Measurements from ENCODE around the gene NUDT14.

Gene NUDT14

DNA sequence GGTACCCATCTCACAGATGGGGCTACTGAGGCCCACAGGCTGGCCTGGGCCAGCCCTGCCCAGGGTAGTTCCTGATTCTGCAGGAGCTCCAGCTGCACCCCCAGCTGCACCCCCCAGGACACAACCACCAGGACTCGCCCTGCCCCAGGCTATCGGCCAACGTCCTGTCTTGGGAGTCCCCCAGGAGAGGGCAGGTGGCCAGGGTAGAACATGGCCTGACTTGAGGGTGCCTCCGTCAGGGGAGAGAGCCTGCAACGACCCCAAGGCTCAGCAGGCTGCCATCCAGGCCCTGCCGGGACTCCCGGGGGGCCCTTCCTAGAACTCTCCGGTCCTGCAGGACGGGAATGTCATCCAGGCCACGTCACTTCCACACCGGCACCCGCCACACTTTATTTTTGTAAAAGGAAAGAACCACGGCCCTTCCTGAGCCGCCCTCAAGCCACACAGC, 28.3 kb downstream of the NUDT14 start:
- POLR2A ChIA-PET = no interaction called here
- H3K36me3 ChIP-seq (ENCODE audit: control insufficient read depth in 4 of 4, insufficient read depth in 4 of 4, low read length in 3 of 4) = no peaks in the 10 kb centered on the region
- no peaks in the 10 kb centered on the region for H3K9me3 ChIP-seq (ENCODE audit: control extremely low read depth in 1 of 5, control insufficient read depth in 4 of 5, insufficient read depth in 2 of 5, low read depth in 1 of 5, low read length in 4 of 5)
- WGBS (ENCODE audit: insufficient coverage) = 82% methylated on average over 4 of the region's 14 CpGs
- H3K4me1 ChIP-seq (ENCODE audit: control extremely low read depth in 1 of 4, control insufficient read depth in 4 of 4, insufficient read depth in 4 of 4, low read length in 3 of 4) = peaks cover 0 to 7% (median 4%) of the 10 kb centered on the region in 4 experiments
- DNase-seq = no peak
- H3K4me3 ChIP-seq (ENCODE audit: control insufficient read depth in 1 of 7, extremely low read depth in 1 of 7, insufficient read depth in 4 of 7, low read depth in 2 of 7, low read length in 6 of 7) = no peak overlapping the region
- no peaks in the 10 kb centered on the region for H3K27me3 ChIP-seq (replicated peaks in 2 of 5; ENCODE audit: control insufficient read depth in 4 of 5, insufficient read depth in 5 of 5, low read length in 4 of 5)
- CTCF ChIA-PET = interaction anchor here (0.6 to 1.3 kb wide), 2 partner anchors 12 to 89 kb away, joined by 3 read pairs; no protein-coding TSS in a partner anchor
- H3K27ac ChIP-seq (ENCODE audit: insufficient read depth in 1 of 2, low read depth in 1 of 2, low read length in 2 of 2, poor library complexity in 1 of 2, severe bottlenecking in 2 of 2) = no peak overlapping the region

DNA sequence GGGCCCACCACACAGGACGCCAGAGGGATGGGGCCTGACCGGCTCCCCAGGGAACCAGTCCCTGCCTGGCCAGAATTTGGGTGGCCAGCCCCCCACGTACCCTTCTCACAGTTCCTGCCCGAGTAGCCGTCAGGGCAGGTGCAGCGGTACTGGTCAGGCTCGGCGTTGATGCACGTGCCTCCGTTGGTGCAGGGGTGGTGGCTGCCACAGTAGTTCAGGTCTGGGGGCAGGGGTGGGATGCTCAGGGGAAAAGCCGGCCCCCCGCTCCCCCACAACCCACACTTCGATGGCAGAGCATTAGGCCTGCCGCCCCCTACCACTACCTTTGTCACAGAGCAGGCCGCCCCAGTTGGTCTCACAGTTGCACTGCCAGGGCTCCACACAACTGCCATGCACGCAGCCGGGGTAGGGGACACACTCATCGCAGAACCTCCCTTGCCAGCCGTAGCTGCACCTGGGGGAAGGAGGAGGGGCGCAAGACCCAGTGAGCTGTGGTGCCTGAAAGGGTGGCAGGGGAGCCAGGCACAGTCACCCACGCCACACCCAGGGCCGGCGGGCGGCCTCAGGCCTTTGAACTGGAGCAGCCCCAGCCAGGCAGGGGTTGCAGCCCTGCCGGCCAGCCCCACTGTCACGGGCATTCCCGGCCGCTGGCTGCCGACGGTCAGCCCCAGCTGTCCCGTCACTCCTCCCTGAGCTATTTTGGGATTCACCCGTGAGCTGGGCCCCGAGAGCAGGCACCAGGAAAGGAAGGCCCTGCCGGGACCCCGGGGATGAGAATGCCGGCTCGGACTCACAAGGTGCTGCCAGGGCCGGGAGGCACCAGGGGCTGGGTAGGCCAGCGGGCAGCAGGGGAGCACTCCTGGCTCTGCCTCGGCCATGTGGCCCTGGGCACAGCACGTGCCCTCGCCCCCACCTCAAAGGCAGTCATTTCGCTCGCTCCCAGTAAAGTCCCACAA, 29.0 kb downstream of the NUDT14 start:
- H3K27me3 ChIP-seq (replicated peaks in 2 of 5; ENCODE audit: control insufficient read depth in 4 of 5, insufficient read depth in 5 of 5, low read length in 4 of 5) = no peaks in the 10 kb centered on the region
- POLR2A ChIA-PET = interaction anchor here (0.7 kb wide), 1 partner anchor 71 kb away, joined by 3 read pairs; no protein-coding TSS in a partner anchor
- no peak for DNase-seq
- CTCF ChIA-PET = interaction anchor here (1.3 kb wide), 1 partner anchor 13 kb away, joined by 3 read pairs; no protein-coding TSS in a partner anchor
- H3K9me3 ChIP-seq (ENCODE audit: control extremely low read depth in 1 of 5, control insufficient read depth in 4 of 5, insufficient read depth in 2 of 5, low read depth in 1 of 5, low read length in 4 of 5) = no peaks in the 10 kb centered on the region
- no peaks in the 10 kb centered on the region for H3K36me3 ChIP-seq (ENCODE audit: control insufficient read depth in 4 of 4, insufficient read depth in 4 of 4, low read length in 3 of 4)
- no peak overlapping the region for H3K27ac ChIP-seq (ENCODE audit: insufficient read depth in 1 of 2, low read depth in 1 of 2, low read length in 2 of 2, poor library complexity in 1 of 2, severe bottlenecking in 2 of 2)
- H3K4me3 ChIP-seq (ENCODE audit: control insufficient read depth in 1 of 7, extremely low read depth in 1 of 7, insufficient read depth in 4 of 7, low read depth in 2 of 7, low read length in 6 of 7) = no peak overlapping the region
- whole genome bisulfite sequencing (ENCODE audit: insufficient coverage) = 96% methylated on average over 36 of the region's 44 CpGs
- peaks cover 0 to 7% (median 4%) of the 10 kb centered on the region in 4 experiments for H3K4me1 ChIP-seq (ENCODE audit: control extremely low read depth in 1 of 4, control insufficient read depth in 4 of 4, insufficient read depth in 4 of 4, low read length in 3 of 4)

DNA sequence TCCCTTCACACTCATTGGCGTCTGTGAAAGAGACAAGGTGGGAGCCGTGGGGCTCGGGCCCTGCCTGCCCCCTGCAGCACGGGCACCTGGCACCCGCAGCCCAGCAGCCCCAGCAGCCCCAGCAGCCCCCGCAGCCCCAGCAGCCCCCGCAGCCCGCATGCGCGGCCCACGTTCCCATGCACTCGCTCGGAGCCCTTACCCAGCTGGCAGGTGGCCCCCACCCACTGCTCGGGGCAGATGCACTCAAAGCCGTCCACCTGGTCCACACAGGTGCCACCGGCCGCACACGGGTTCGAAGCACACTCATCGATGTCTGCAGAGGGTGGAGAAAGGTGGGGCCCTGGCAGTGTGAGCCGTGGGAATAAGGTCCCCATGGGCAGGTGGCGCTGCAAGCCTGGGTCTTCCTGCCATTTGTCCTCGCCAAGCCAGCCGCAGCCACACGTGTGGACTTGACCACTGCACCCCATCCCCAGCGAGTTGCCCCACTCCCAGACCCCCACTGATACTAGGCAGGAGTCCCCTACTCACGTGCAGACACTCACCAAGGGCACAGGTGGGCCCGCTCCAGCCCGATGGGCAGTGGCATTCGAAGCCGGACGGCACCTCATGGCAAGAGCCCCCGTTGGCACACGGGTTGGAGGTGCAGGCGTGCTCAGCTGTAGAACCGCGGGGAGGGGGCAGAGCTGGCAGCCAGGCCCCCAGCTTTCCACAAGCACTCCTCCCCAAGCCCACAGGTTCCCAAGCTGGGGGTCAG, 29.9 kb downstream of the NUDT14 start:
- CTCF ChIA-PET = no interaction called here
- H3K4me1 ChIP-seq (ENCODE audit: control extremely low read depth in 1 of 4, control insufficient read depth in 4 of 4, insufficient read depth in 4 of 4, low read length in 3 of 4) = peaks cover 0 to 7% (median 4%) of the 10 kb centered on the region in 4 experiments
- WGBS (ENCODE audit: insufficient coverage) = 91% methylated on average over 28 of the region's 37 CpGs

DNA sequence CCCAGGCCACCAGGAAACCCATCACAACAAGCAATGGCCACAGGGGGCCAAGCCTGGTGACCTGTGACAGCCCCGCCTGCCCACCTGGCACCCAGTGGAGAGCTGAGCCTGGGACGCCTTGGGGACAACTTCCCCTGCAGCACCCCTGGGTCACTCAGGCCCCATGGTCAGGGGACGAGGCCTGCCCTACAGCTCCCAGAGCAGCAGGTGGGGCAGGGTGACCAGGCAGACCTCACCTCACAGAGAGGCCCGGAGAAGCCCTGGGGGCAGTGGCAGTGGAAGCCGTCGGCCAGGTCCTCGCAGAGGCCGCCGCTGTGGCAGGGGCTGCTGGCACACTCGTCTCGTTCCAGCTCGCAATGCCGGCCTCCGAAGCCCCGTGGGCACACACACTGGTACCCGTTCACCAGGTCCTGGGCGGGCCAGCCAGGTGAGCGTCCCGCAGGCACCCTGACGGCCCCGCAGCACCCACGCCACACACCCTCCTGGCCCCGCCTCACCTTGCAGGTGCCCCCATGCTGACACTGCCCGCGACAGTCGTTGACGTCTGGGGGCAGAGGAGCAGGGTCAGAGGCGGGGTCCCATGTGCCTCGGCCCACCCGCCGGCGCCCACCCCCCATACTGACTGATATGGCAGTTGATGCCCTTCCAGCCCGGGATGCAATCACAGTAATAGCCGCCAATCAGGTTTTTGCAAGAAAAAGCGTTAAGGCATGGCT, 30.6 kb downstream of the NUDT14 start:
- ChIA-PET CTCF (no interaction called here), POLR2A (no interaction called here)
- H3K4me1 ChIP-seq (ENCODE audit: control extremely low read depth in 1 of 4, control insufficient read depth in 4 of 4, insufficient read depth in 4 of 4, low read length in 3 of 4) = peaks cover 0 to 7% (median 4%) of the 10 kb centered on the region in 4 experiments
- no peaks in the 10 kb centered on the region for H3K9me3 ChIP-seq (ENCODE audit: control extremely low read depth in 1 of 5, control insufficient read depth in 4 of 5, insufficient read depth in 2 of 5, low read depth in 1 of 5, low read length in 4 of 5)
- WGBS (ENCODE audit: insufficient coverage) = 93% methylated on average over 35 of the region's 35 CpGs
- H3K36me3 ChIP-seq (ENCODE audit: control insufficient read depth in 4 of 4, insufficient read depth in 4 of 4, low read length in 3 of 4) = no peaks in the 10 kb centered on the region
- H3K27me3 ChIP-seq (replicated peaks in 2 of 5; ENCODE audit: control insufficient read depth in 4 of 5, insufficient read depth in 5 of 5, low read length in 4 of 5) = no peaks in the 10 kb centered on the region
- H3K4me3 ChIP-seq (ENCODE audit: control insufficient read depth in 1 of 7, extremely low read depth in 1 of 7, insufficient read depth in 4 of 7, low read depth in 2 of 7, low read length in 6 of 7) = no peak overlapping the region
- no peak for DNase-seq
- H3K27ac ChIP-seq (ENCODE audit: insufficient read depth in 1 of 2, low read depth in 1 of 2, low read length in 2 of 2, poor library complexity in 1 of 2, severe bottlenecking in 2 of 2) = no peak overlapping the region

More for the DNA sequence above, 29.9 kb downstream of the NUDT14 start:
- Histone ChIP-seq H3K27ac (ENCODE audit: insufficient read depth in 1 of 2, low read depth in 1 of 2, low read length in 2 of 2, poor library complexity in 1 of 2, severe bottlenecking in 2 of 2) (no peak overlapping the region), H3K4me3 (ENCODE audit: control insufficient read depth in 1 of 7, extremely low read depth in 1 of 7, insufficient read depth in 4 of 7, low read depth in 2 of 7, low read length in 6 of 7) (no peak overlapping the region), H3K9me3 (ENCODE audit: control extremely low read depth in 1 of 5, control insufficient read depth in 4 of 5, insufficient read depth in 2 of 5, low read depth in 1 of 5, low read length in 4 of 5) (no peaks in the 10 kb centered on the region), H3K27me3 (replicated peaks in 2 of 5; ENCODE audit: control insufficient read depth in 4 of 5, insufficient read depth in 5 of 5, low read length in 4 of 5) (no peaks in the 10 kb centered on the region), H3K36me3 (ENCODE audit: control insufficient read depth in 4 of 4, insufficient read depth in 4 of 4, low read length in 3 of 4) (no peaks in the 10 kb centered on the region)
- POLR2A ChIA-PET = interaction anchor here (0.7 kb wide), 1 partner anchor 70 kb away, joined by 3 read pairs; no protein-coding TSS in a partner anchor
- no peak for DNase-seq

DNA sequence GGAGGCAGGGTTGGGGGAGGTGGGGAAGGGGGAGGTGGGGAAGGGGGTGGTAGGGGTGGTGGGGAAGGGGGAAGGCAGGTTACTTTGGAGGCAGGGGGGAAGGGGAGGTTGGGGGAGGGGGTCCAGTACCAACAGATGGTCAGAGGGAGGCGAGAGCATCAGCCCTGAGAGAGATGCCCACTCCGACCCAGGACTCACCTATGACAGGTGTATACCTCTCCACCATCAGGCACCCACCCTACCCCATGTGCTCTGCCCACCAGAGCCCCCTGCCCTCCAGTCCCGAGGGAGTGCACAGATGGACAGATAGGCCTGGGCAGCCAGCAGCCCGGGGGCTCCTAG, 31.1 kb downstream of the NUDT14 start:
- POLR2A ChIA-PET = no interaction called here
- H3K27me3 ChIP-seq (replicated peaks in 2 of 5; ENCODE audit: control insufficient read depth in 4 of 5, insufficient read depth in 5 of 5, low read length in 4 of 5) = no peaks in the 10 kb centered on the region

DNA sequence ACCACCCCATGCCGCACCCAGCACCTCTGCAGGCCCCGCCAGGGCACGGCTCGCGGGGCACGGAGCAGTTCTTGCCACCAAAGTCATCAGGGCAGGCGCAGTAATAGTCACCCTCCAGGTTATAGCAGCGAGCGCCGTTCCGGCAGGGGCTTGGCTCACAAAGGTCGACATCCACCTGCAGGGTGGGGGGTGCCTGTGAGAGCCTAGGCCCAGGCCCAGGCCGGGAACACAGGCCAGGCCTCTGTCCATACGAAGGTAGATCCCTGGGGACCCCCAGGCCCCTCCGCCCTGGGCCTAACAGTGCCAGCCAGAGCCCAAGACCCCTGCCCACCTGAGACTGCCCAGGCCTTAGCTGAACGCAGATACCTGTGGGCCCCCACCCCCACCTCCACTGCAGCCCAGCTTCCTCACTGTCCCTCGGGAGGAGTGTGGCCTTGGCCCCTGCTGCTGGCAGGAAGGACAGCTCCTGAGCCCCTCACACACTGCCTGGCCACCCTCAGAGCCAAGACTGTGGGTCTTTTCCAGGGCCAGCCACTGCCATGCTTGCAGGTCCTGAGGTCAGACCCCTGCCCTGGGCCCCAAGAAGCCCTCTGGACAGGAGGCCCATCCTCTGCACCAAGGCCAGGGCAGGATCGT, 31.8 kb downstream of the NUDT14 start:
- Histone ChIP-seq H3K4me1 (ENCODE audit: control extremely low read depth in 1 of 4, control insufficient read depth in 4 of 4, insufficient read depth in 4 of 4, low read length in 3 of 4) (peaks cover 0 to 7% (median 4%) of the 10 kb centered on the region in 4 experiments), H3K27ac (ENCODE audit: insufficient read depth in 1 of 2, low read depth in 1 of 2, low read length in 2 of 2, poor library complexity in 1 of 2, severe bottlenecking in 2 of 2) (no peak overlapping the region), H3K36me3 (ENCODE audit: control insufficient read depth in 4 of 4, insufficient read depth in 4 of 4, low read length in 3 of 4) (no peaks in the 10 kb centered on the region), H3K9me3 (ENCODE audit: control extremely low read depth in 1 of 5, control insufficient read depth in 4 of 5, insufficient read depth in 2 of 5, low read depth in 1 of 5, low read length in 4 of 5) (no peaks in the 10 kb centered on the region), H3K4me3 (ENCODE audit: control insufficient read depth in 1 of 7, extremely low read depth in 1 of 7, insufficient read depth in 4 of 7, low read depth in 2 of 7, low read length in 6 of 7) (no peak overlapping the region), H3K27me3 (replicated peaks in 2 of 5; ENCODE audit: control insufficient read depth in 4 of 5, insufficient read depth in 5 of 5, low read length in 4 of 5) (no peaks in the 10 kb centered on the region)
- no peak for DNase-seq
- WGBS (ENCODE audit: insufficient coverage) = 94% methylated on average over 14 of the region's 18 CpGs
- POLR2A ChIA-PET = no interaction called here
- CTCF ChIA-PET = no interaction called here

More for the DNA sequence above, 31.1 kb downstream of the NUDT14 start:
- no peak overlapping the region for H3K27ac ChIP-seq (ENCODE audit: insufficient read depth in 1 of 2, low read depth in 1 of 2, low read length in 2 of 2, poor library complexity in 1 of 2, severe bottlenecking in 2 of 2)
- CTCF ChIA-PET = no interaction called here
- H3K4me1 ChIP-seq (ENCODE audit: control extremely low read depth in 1 of 4, control insufficient read depth in 4 of 4, insufficient read depth in 4 of 4, low read length in 3 of 4) = peaks cover 0 to 7% (median 4%) of the 10 kb centered on the region in 4 experiments
- no CpG with 5 or more reads among the region's 4 CpGs for WGBS (ENCODE audit: insufficient coverage)
- H3K36me3 ChIP-seq (ENCODE audit: control insufficient read depth in 4 of 4, insufficient read depth in 4 of 4, low read length in 3 of 4) = no peaks in the 10 kb centered on the region
- DNase-seq = no peak
- no peak overlapping the region for H3K4me3 ChIP-seq (ENCODE audit: control insufficient read depth in 1 of 7, extremely low read depth in 1 of 7, insufficient read depth in 4 of 7, low read depth in 2 of 7, low read length in 6 of 7)
- H3K9me3 ChIP-seq (ENCODE audit: control extremely low read depth in 1 of 5, control insufficient read depth in 4 of 5, insufficient read depth in 2 of 5, low read depth in 1 of 5, low read length in 4 of 5) = no peaks in the 10 kb centered on the region
